GM12878 (cell line): Measurements from ENCODE around the gene OR52I2. TPM values are rescaled to one million over a fixed set of nuclear protein-coding genes. Genes with fewer than 3 reads are reported as not detected.

Experiments
- ATAC-seq: fragments of 200-7000 bp; cut with Tn5 transposase; 3 replicates; pipeline ENCODE4 v1.9.1; 2020; ENCODE audit warnings: mild to moderate bottlenecking, moderate library complexity
- BruUV-seq: library from RNA; stranded (reverse); fragments of 400-500 nt; replicated peaks from 2 replicates; lab custom pipeline; 2021; lab: Mats Ljungman, UMichigan
- CTCF ChIA-PET: fragments of 300-600 bp; sonication (Branson Sonifier 250); formaldehyde crosslinking; extraction: SDS; loops from one replicate; lab custom pipeline; 2021; ENCODE audit warnings: inconsistent platforms; lab: Yijun Ruan, JAX
- POLR2A ChIA-PET: fragments of 350-600 bp; formaldehyde crosslinking; extraction: SDS; loops from one replicate; lab custom pipeline; 2021; ENCODE audit warnings: inconsistent platforms; lab: Charles Lee
- RAD21 ChIA-PET: fragments of 300-600 bp; sonication (Branson Sonifier 250); formaldehyde crosslinking; loops from one replicate; lab custom pipeline; 2023; ENCODE audit warnings: antibody characterized with exemption; ENCODE audit not compliant: unreplicated experiment; lab: Charles Lee
- SMC1A ChIA-PET: fragments of 300-600 bp; sonication (Branson Sonifier 250); formaldehyde crosslinking; loops from one replicate; lab custom pipeline; 2023; ENCODE audit not compliant: unreplicated experiment, uncharacterized antibody; lab: Charles Lee
- DNase-seq: peaks from one replicate; pipeline ENCODE4 v3.0.0-alpha.2; 2011; ENCODE audit warnings: low read depth, low spot score
- FAIRE-seq: peaks from 3 replicates; lab custom pipeline; 2011; peaks lifted over from hg19 to GRCh38; lab: Jason Lieb, UNC
- H2AFZ ChIP-seq: 2 replicates; pipeline ENCODE4 v1.6.0; 2011; ENCODE audit warnings: low read depth, low read length, control low read depth; ENCODE audit not compliant: control insufficient read depth
- H3K27ac ChIP-seq: 2 replicates; pipeline ENCODE4 v1.5.1; 2011; ENCODE audit warnings: control low read depth; ENCODE audit not compliant: control insufficient read depth, insufficient read depth
- H3K27me3 ChIP-seq, 2 experiments: replicated peaks in 1 of 2; 2 replicates each; pipeline versions ENCODE4 v1.6.0 to v1.6.1; 2011; ENCODE audit warnings: low read length in 1 of 2; ENCODE audit not compliant: control insufficient read depth in 2 of 2, insufficient read depth in 2 of 2
- H3K36me3 ChIP-seq, 2 experiments: 2 replicates each; pipeline ENCODE4 v1.5.1; 2011; ENCODE audit warnings: low read length in 1 of 2; ENCODE audit not compliant: control insufficient read depth in 2 of 2, insufficient read depth in 2 of 2
- H3K4me1 ChIP-seq: 2 replicates; pipeline ENCODE4 v1.6.1; 2011; ENCODE audit warnings: mild to moderate bottlenecking, low read length, moderate library complexity, mixed read lengths; ENCODE audit not compliant: control insufficient read depth, insufficient read depth
- H3K4me2 ChIP-seq: 2 replicates; pipeline ENCODE4 v1.6.0; 2011; ENCODE audit warnings: control low read depth; ENCODE audit not compliant: control insufficient read depth, insufficient read depth
- H3K4me3 ChIP-seq: fragments of 200-600 bp; sonication (generic); 2 replicates; pipeline ENCODE4 v1.5.1; 2016
- H3K79me2 ChIP-seq: 2 replicates; pipeline ENCODE4 v1.6.0; 2011; ENCODE audit warnings: low read length; ENCODE audit not compliant: control insufficient read depth, insufficient read depth
- H3K9ac ChIP-seq: 2 replicates; pipeline ENCODE4 v1.8.0; 2011; ENCODE audit warnings: low read length, control low read depth, mixed read lengths; ENCODE audit not compliant: control insufficient read depth, insufficient read depth
- H3K9me3 ChIP-seq: replicated peaks from 3 replicates; pipeline ENCODE4 v1.5.1; 2011; ENCODE audit warnings: mild to moderate bottlenecking, low read length; ENCODE audit not compliant: control insufficient read depth, insufficient read depth
- H4K20me1 ChIP-seq: 2 replicates; pipeline ENCODE4 v1.6.0; 2011; ENCODE audit not compliant: control insufficient read depth, insufficient read depth
- ATF2 ChIP-seq: IDR thresholded peaks from 2 replicates; pipeline ENCODE4 v1.6.1; 2012; ENCODE audit warnings: low read length, inconsistent platforms
- CBFB ChIP-seq: IDR thresholded peaks from 2 replicates; pipeline ENCODE4 v1.6.1; 2016; ENCODE audit warnings: antibody characterized with exemption, low read depth
- CREB1 ChIP-seq: IDR thresholded peaks from 2 replicates; pipeline ENCODE4 v1.6.1; 2012; ENCODE audit warnings: low read depth, mild to moderate bottlenecking, inconsistent platforms
- EP300 ChIP-seq, 2 experiments: fragments of 150-350 bp in 1 of 2; IDR thresholded peaks; 2 replicates each; pipeline ENCODE4 v1.6.1; 2011 to 2012; ENCODE audit warnings: low read depth in 2 of 2, low read length in 2 of 2, borderline replicate concordance in 1 of 2, improper control_type of control experiment in 1 of 2, inconsistent platforms in 1 of 2; ENCODE audit not compliant: control insufficient read depth in 1 of 2
- GABPA ChIP-seq: IDR thresholded peaks from 2 replicates; pipeline ENCODE4 v1.6.1; 2014; ENCODE audit warnings: antibody characterized with exemption, low read depth, mild to moderate bottlenecking, inconsistent platforms
- GATAD2B ChIP-seq: fragments of 450-650 bp; conservative IDR thresholded peaks from 2 replicates; pipeline ENCODE4 v1.6.1; 2017; ENCODE audit warnings: low read depth, mild to moderate bottlenecking, moderate library complexity
- HCFC1 ChIP-seq: fragments of 150-350 bp; IDR thresholded peaks from 2 replicates; pipeline ENCODE4 v1.6.1; 2014; ENCODE audit warnings: low read length
- KLF5 ChIP-seq: fragments of 450-650 bp; IDR thresholded peaks from 2 replicates; pipeline ENCODE4 v1.6.1; 2014; ENCODE audit warnings: mild to moderate bottlenecking; ENCODE audit not compliant: partially characterized antibody
- NBN ChIP-seq: fragments of 450-650 bp; IDR thresholded peaks from 2 replicates; pipeline ENCODE4 v1.6.1; 2016
- NFYB ChIP-seq: IDR thresholded peaks from 2 replicates; pipeline ENCODE4 v1.6.1; 2011; ENCODE audit warnings: low read depth, mild to moderate bottlenecking, low read length, improper control_type of control experiment, moderate library complexity; ENCODE audit not compliant: insufficient read depth
- RB1 ChIP-seq: fragments of 450-650 bp; formaldehyde crosslinking; IDR thresholded peaks from 2 replicates; pipeline ENCODE4 v1.6.1; 2017; ENCODE audit warnings: mild to moderate bottlenecking, borderline replicate concordance
- SREBF1 ChIP-seq: IDR thresholded peaks from 2 replicates; pipeline ENCODE4 v1.6.1; 2012; ENCODE audit warnings: mild to moderate bottlenecking, low read length
- STAT3 ChIP-seq: IDR thresholded peaks from 2 replicates; pipeline ENCODE4 v1.6.1; 2011; ENCODE audit warnings: low read depth, low read length, improper control_type of control experiment
- TCF12 ChIP-seq: IDR thresholded peaks from 2 replicates; pipeline ENCODE4 v1.6.1; 2011; ENCODE audit warnings: low read depth, mild to moderate bottlenecking, low read length
- ZNF622 ChIP-seq: fragments of 450-650 bp; IDR thresholded peaks from 2 replicates; pipeline ENCODE4 v1.6.1; 2017; ENCODE audit warnings: mild to moderate bottlenecking, inconsistent platforms
- ZZZ3 ChIP-seq: IDR thresholded peaks from 2 replicates; pipeline ENCODE4 v1.6.1; 2011; ENCODE audit warnings: low read depth; ENCODE audit not compliant: control insufficient read depth, insufficient read length
- WGBS: methylation state at CpG from one replicate; pipeline ENCODE4 v1.1.6; 2016; ENCODE audit warnings: low lambda C conversion rate; ENCODE audit not compliant: insufficient replicate concordance, insufficient coverage; ENCODE audit errors: missing lambda C conversion rate; 5-methylcytosine and 5-hydroxymethylcytosine counted together
- in situ Hi-C: fragments of 300-500 bp; cut with MboI; formaldehyde crosslinking; loops from 9 replicates; pipeline ENCODE4 v1.14.3; 2018; ENCODE audit warnings: mixed read lengths
- intact Hi-C: fragments of 100-400 bp; cut with micrococcal nuclease; formaldehyde crosslinking; loops from one replicate; pipeline ENCODE4 v1.14.2; 2022; ENCODE audit not compliant: unreplicated experiment
- polyA plus RNA-seq, 11 experiments: library from polyadenylated mRNA; depleted of rRNA in 4 of 11; unstranded in 6 of 11; stranded (reverse) in 5 of 11; fragments of >200 nt; fragmentation: Nextera tagmentation in 4 of 11; fragmentation: Illumina TruSeq in 1 of 11; extraction: Ambion mirVana in 4 of 11; extraction: Trizol in 1 of 11; gene quantifications; 1 replicate in 1 of 11; 2 replicates in 10 of 11; pipeline versions ENCODE4 v1.2.1 to v1.2.3, GENCODE V29; 2011 to 2016; ENCODE audit warnings: inconsistent platforms in 2 of 11, missing spikeins in 2 of 11, low read depth in 1 of 11
- total RNA-seq, 4 experiments: library from RNA; depleted of rRNA in 3 of 4; stranded (reverse); fragments of >200 nt in 3 of 4; fragmentation: Illumina TruSeq in 1 of 4; extraction: Trizol in 1 of 4; gene quantifications; 2 replicates each; pipeline versions ENCODE4 v1.2.1 to v1.2.3, GENCODE V29; 2013 to 2021

The OR52I2 gene
- total and polyA plus RNA-seq, 10 of the 15 experiments (the other 5 are each of a cell fraction or from before 2014, with no cell fraction given), result 0.04 to 0.05 TPM; not detected in 8

GRCh38 chr11:4544891-4545290 lies 36.7 kb upstream of the OR52I2 start, which contains the start of gene OR52M1:
Gene OR52M1, plus strand, starts transcription at chr11:4545191. Its CDS starts 0 bp downstream, at chr11:4545191.
- WGBS, result 17% methylated on average over 5 of the region's 5 CpGs
- FAIRE-seq, result no peak
- Histone ChIP-seq H3K9ac (no peak within 1 kb of the TSS), H3K79me2 (no peaks in the 10 kb centered on the region), H3K4me1 (no peaks in the 10 kb centered on the region), H4K20me1 (no peaks in the 10 kb centered on the region), H3K27ac (no peak within 1 kb of the TSS), H3K9me3 (no peaks in the 10 kb centered on the region), H2AFZ (no peak within 1 kb of the TSS), H3K4me3 (no peak within 1 kb of the TSS; the same call in 1 of the 2 replicates), H3K36me3 (no peaks in the 10 kb centered on the region)
- no peak for ATAC-seq
- ChIA-PET CTCF (interaction anchor here (7.7 kb wide), 1 partner anchor 360 kb away, joined by 122 read pairs; no protein-coding TSS in a partner anchor), POLR2A (no interaction called here), SMC1A (interaction anchor here (0.5 kb wide), 1 partner anchor 339 kb away, joined by 3 read pairs; no protein-coding TSS in a partner anchor)
- DNase-seq, result no peak
- no peak for TF ChIP-seq ATF2
- no peak for TF ChIP-seq HCFC1
- TF ChIP-seq ZNF622, result no peak
- TF ChIP-seq CREB1, result no peak
- no peak for TF ChIP-seq GABPA
- TF ChIP-seq NFYB, result no peak
- no peak for TF ChIP-seq TCF12
- TF ChIP-seq EP300 (IDR thresholded peaks at IDR 0.05; ENCODE audit: borderline replicate concordance in 1 of 2, control insufficient read depth in 1 of 2, low read depth in 2 of 2, low read length in 2 of 2), result no peak
- no peak for TF ChIP-seq NBN
- no peak for TF ChIP-seq ZZZ3
- no peak for TF ChIP-seq STAT3
- TF ChIP-seq GATAD2B, result no peak
- TF ChIP-seq KLF5, result no peak
- TF ChIP-seq CBFB, result no peak
- no peak for TF ChIP-seq RB1
- no peak for TF ChIP-seq SREBF1
- TF ChIP-seq, all 136 proteins: peak for 0
- in situ Hi-C loops (loop anchor here (5.0 kb wide), 1 partner anchor 363 kb away; no protein-coding TSS in a partner anchor), intact Hi-C loops (no loop called here)
- RAD21 ChIA-PET, result no interaction called here
- no peaks in the 10 kb centered on the region; a peak in 1 of 4 replicates for H3K27me3 ChIP-seq
- BruUV-seq, result no TSS peak
- no peak within 1 kb of the TSS for H3K4me2 ChIP-seq
